ENCODE measurements around the gene C1orf53.

DNA sequence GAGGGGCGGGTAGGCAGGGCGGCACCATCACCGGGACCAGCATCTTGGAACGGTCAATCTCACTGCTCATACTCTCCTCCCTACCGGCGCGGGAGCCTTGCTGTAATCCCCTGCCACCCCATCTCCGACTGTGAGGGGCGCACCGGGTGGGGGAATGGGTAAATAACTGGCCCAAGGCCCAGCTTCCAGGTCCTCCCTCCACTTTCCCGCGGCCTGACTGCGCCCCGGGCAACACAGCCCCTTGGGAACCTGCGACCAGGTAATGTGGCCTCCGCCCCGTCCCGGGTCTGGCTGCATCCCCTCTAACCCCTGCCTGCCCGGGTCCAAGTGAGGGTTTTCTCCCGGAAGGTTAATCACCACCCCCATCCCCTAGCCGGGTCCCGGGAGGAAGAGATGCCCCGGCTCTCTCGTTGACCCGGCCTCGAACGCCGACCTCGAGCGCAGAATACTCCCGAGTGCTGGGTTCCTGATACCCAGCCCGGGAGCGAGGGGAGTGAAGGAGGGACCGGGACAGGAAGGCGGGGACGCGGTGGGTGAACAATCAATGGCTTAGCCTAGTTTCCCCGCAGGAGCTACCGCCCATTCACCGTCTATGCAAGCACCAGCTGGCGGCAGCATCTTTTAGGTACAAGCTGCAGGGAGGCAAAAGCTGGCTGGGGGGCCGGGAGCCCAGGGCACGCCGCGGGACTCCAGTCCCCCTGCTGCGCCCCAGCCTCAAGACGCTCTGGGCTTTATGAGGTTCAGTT is 8.9 kb downstream of the C1orf53 start:
- TF ChIP-seq, protein P1, sequence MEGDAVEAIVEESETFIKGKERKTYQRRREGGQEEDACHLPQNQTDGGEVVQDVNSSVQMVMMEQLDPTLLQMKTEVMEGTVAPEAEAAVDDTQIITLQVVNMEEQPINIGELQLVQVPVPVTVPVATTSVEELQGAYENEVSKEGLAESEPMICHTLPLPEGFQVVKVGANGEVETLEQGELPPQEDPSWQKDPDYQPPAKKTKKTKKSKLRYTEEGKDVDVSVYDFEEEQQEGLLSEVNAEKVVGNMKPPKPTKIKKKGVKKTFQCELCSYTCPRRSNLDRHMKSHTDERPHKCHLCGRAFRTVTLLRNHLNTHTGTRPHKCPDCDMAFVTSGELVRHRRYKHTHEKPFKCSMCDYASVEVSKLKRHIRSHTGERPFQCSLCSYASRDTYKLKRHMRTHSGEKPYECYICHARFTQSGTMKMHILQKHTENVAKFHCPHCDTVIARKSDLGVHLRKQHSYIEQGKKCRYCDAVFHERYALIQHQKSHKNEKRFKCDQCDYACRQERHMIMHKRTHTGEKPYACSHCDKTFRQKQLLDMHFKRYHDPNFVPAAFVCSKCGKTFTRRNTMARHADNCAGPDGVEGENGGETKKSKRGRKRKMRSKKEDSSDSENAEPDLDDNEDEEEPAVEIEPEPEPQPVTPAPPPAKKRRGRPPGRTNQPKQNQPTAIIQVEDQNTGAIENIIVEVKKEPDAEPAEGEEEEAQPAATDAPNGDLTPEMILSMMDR (IDR thresholded peaks at IDR 0.05) = no peak
- TF ChIP-seq POLR2A (IDR thresholded peaks at IDR 0.05) = no peak
- no peak for TF ChIP-seq EP300 (IDR thresholded peaks at IDR 0.05)
- no peak for TF ChIP-seq POLR2AphosphoS5 (IDR thresholded peaks at IDR 0.05)

Measured in suprapubic skin (tissue), 4 donors.